Epithelial cell of alveolus of lung (primary cell): ENCODE measurements around the gene MTX1. TPM values are rescaled to one million over a fixed set of nuclear protein-coding genes. Genes with fewer than 3 reads are reported as not detected.

Source experiments
- total RNA-seq: library from RNA; depleted of rRNA; stranded (reverse); fragments of >200 nt; gene quantifications from 2 replicates; pipeline ENCODE4 v1.2.1, GENCODE V29; 2015

The MTX1 gene, protein sequence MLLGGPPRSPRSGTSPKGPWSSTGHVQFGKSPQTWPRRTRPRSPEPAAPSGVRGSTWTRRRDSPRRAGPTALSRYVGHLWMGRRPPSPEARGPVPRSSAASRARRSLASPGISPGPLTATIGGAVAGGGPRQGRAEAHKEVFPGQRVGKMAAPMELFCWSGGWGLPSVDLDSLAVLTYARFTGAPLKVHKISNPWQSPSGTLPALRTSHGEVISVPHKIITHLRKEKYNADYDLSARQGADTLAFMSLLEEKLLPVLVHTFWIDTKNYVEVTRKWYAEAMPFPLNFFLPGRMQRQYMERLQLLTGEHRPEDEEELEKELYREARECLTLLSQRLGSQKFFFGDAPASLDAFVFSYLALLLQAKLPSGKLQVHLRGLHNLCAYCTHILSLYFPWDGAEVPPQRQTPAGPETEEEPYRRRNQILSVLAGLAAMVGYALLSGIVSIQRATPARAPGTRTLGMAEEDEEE
- 70.7 and 116 TPM in 2 replicates for total RNA-seq

DNA sequence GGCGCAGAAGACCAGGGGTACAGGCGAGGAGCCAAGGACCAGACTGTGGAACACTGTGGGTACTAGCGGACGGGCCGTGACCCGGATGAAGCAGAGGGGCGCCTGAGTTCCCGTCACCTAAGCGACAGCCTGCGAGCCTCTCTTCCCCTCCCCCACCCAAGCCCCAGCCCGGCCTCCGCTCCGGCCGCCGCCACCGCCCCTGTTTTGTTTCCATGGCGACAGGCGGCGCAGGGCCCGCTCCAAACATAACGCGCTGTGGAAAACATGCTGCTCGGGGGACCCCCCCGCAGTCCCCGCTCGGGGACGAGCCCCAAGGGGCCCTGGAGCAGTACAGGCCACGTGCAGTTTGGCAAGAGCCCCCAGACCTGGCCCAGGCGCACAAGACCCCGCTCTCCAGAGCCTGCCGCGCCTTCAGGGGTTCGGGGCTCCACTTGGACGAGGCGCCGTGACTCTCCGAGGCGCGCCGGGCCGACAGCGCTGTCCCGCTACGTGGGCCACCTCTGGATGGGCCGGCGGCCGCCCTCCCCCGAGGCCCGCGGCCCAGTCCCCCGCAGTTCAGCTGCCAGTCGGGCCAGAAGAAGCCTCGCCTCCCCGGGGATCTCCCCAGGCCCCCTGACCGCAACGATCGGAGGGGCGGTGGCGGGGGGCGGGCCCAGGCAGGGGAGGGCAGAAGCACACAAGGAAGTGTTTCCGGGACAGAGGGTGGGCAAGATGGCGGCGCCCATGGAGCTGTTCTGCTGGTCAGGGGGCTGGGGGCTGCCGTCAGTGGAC, at the start of gene MTX1:
Gene MTX1, plus strand, starts transcription at position 155 of the 771 bp plus-strand sequence. Its CDS starts 110 bp downstream, at position 265.

DNA sequence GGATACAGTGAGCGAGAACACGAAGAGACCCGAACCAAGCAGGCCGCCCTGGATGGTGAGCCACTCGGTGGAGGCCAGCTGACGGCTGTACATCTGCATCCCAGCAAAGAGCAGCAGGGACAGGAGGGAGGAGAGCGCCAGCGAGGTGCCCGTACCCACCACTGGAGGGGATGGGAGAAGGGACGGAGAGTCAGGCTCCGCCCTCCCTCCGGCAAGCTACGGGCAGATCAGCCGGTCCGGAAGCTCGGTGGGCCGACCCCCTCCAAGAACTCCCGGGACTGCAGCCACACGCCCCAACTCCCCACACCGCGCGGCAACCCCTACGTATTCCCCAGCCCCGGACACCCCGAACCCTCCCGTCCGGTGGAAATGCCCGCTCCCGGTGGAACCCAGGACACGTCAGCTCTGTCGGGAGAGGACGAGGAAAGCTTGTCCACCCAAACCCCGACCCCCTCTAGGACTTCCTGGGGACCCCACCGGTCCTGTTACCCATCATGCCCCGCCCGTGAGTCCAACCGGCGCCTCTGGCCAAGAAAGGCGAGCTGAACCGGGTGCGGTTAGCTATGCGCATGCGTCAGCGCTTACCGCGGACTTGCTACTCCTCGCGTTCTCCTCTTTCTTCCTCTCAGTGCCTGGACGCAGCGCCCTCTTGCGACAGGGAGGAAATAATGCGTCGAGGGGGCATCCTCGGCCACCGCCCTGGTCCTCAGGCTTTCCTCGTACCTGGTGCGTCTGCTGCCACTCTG, 35.6 kb upstream of the MTX1 start, which contains the start of gene KRTCAP2:
Gene KRTCAP2, minus strand, starts transcription at position 573 of the 746 bp plus-strand sequence. Its CDS starts 80 bp downstream, at position 493.

DNA sequence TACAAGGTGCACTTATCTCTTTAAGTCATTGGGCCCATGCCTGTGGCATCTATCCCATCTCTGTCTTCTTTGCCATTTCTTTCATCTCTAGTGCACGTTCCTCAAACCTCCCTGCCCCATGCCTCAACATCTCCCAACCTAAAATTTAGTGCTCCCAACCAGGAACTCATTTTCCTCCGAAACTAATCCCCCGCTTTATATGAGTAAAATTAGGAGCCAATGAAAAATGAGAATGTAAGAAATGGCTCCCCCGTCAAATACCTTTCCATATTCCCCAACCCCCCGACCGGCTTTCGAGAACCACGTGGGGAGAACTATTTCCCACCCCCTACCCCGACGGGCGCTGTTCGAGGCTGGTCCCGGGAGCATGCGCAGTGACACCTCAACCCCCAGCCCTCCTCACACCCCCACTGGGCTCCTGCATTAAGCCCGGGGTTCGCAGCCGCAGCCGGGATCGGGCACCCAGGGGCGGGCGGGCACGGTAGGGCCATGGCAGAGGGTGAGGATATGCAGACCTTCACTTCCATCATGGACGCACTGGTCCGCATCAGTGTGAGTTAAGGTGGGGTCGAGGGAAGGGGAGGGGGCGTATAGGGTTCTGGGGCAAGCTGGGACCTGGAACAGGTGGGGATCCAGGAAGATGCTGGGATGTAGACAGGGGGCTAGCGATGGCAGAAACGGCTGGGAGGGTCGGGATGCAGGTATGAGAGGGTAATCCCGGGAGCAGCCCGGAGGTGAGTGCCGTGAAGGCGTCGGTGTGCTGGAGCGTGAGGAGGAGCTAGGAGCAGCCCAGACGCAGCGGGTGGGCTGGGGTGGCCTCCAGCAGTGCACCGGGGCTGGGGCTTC, 34.8 kb upstream of the MTX1 start, which contains the start of gene TRIM46:
Gene TRIM46, plus strand, starts transcription at position 372 of the 846 bp plus-strand sequence. Its CDS starts 118 bp downstream, at position 490.

DNA sequence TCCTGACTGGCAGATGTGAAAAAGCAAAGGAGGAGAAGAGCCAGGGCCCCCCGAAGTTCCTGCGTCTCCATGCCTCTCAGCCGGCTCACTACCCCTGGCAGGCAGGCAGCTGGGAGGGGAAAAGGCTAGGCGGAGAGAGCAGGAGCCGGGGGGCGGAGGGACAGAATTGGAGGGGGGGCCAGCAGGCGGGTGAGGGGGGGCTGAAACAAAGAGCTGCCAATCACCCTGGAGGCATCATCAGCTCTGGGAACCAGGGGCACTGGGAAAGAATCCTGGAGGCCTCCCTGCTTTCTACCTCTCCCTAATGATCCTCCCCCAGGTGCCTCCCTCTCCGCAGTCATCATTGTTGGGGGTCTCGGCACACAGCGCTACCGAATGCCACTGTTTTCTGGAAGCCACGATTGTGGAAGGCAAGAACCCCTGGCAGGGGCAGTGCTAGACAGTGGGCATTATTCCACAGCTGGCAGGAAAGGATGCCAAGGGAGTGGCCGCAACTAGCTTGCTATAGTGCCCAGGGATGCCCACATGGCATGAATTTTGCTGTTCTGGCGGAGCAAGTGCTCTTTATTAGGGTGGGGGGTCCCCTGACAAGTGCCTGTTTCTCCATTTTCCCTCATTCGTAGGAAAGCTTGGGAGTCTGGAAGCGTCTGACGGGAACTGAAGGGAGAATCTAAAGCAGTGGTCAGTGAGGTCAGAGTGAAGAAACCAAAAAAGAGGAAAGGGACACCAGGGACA, 522 bp upstream of the MTX1 start, which contains the start of gene THBS3:
Gene THBS3, minus strand, starts transcription at position 92 of the 735 bp plus-strand sequence. Its CDS starts 21 bp downstream, at position 71.

DNA sequence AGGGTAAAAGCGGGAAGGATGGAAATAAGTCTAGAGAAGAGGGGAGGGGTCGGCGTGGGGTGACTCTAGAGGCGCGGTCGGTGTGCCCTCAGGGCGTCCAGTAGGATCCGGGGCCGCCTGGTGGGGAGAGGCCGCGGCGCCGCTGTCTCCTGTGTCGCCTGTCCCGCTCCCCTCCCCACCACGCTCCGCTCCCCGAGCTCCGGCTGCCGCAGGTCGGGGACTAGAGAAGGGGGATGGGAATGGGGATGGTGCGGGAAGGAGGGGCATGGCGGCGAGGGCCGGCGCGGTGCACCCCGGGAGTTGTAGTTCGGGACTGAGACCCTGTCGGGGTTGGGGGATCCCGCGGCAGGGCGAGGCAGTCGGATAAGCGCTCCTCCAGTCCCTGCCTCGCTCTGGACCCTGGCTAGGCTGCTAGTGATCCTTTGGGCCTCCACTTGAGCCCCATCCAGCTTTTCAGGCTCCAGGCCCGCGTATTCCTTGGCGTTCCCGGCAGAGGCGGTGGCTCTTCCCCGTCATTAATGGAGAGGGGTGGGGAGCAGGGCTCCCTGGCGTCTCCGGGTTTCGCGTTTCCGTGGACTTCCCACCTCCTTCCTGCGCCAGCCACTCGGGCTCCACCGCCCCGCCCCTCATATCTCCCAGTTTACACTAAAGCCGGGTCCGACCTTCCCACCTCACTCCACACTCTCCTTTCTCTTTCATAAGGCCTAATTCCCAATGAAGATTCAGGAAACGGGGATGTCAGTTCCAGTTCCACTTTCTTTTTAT, 46.9 kb downstream of the MTX1 start, which contains the start of gene ENTREP3:
Gene ENTREP3, minus strand, starts transcription at position 241 of the 765 bp plus-strand sequence. CDS start 606 bp downstream, outside the sequence.

DNA sequence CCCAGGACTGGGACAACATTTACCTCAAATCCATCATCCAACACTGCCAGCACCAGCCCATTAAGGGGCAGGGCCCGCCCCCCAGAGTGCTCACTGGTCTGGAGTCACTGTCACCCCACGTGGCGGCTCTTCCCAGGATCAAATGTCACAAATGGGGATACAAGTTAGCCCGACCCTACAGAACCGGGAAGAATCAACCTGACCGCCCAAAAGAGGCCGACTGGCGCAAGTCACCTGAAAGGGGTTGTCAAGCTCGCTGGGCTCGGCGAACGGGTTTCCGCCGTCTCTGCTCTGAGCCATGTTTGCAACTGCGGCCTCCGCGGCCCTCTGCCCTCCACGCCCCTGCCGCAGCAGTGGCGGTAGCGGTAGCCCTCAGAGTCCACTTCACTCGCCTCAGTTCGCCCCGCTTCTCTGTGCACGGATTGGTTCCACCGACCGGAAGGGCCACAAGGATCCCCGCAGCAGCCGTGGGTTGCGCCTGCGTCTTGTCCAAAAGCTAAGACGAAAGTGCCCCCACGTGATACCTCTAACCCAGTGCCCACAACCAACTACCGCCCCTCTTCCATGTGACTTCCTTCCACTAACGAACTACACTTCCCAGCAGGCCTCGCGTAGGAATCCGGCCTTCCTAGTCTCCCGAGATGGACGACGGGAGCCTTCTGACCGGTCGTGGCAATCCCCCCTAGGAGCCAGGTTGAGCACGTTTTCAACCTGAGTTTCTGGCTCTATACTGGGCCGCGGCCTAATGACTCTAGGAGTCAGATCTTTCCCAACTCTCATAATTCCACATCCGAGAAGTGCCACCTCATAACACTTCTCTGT, 53.6 kb downstream of the MTX1 start, which contains the start of gene SCAMP3:
Gene SCAMP3, minus strand, starts transcription at position 509 of the 822 bp plus-strand sequence. Its CDS starts 209 bp downstream, at position 300.

Other genes starting within 250 kb of the MTX1 start
- gene PYGO2, start 246.9 kb upstream of the MTX1 start, total RNA-seq: 20.4 and 26.2 TPM in 2 replicates
- gene SHC1, start 237.9 kb upstream of the MTX1 start, total RNA-seq: 188 and 278 TPM in 2 replicates
- gene CKS1B, start 234.0 kb upstream of the MTX1 start, total RNA-seq: 43.8 and 135 TPM in 2 replicates
- gene FLAD1, start 225.4 kb upstream of the MTX1 start, total RNA-seq: 27.4 and 30.3 TPM in 2 replicates
- not detected in 2 replicates for gene LENEP, start 215.1 kb upstream of the MTX1 start, total RNA-seq
- 18.7 and 19.7 TPM in 2 replicates for gene ZBTB7B, start 205.9 kb upstream of the MTX1 start, total RNA-seq
- not detected in 2 replicates for gene DCST2, start 174.9 kb upstream of the MTX1 start, total RNA-seq
- not detected in 2 replicates for gene DCST1, start 174.9 kb upstream of the MTX1 start, total RNA-seq
- 33.1 and 81.6 TPM in 2 replicates for gene ADAM15, start 157.4 kb upstream of the MTX1 start, total RNA-seq
- 10.2 and 11.7 TPM in 2 replicates for gene EFNA4, start 145.0 kb upstream of the MTX1 start, total RNA-seq
- gene EFNA3, start 129.9 kb upstream of the MTX1 start, total RNA-seq: 1.7 and 1.9 TPM in 2 replicates
- gene EFNA1, start 80.8 kb upstream of the MTX1 start, total RNA-seq: 1.8 and 14.9 TPM in 2 replicates
- 21.5 and 51.5 TPM in 2 replicates for gene SLC50A1, start 72.8 kb upstream of the MTX1 start, total RNA-seq
- gene DPM3, start 68.2 kb upstream of the MTX1 start, total RNA-seq: 87.8 and 104 TPM in 2 replicates
- 133 and 203 TPM in 2 replicates for gene KRTCAP2, start 35.4 kb upstream of the MTX1 start, total RNA-seq
- gene TRIM46, start 34.8 kb upstream of the MTX1 start, total RNA-seq: 3.6 and 6.4 TPM in 2 replicates
- 15.5 and 19.9 TPM in 2 replicates for gene THBS3, start 798 bp upstream of the MTX1 start, total RNA-seq
- gene ENTREP3, start 46.8 kb downstream of the MTX1 start, total RNA-seq: 15.5 and 45.0 TPM in 2 replicates
- gene SCAMP3, start 53.7 kb downstream of the MTX1 start, total RNA-seq: 73.5 and 116 TPM in 2 replicates
- 19.5 and 23.6 TPM in 2 replicates for gene CLK2, start 64.8 kb downstream of the MTX1 start, total RNA-seq
- gene HCN3, start 68.8 kb downstream of the MTX1 start, total RNA-seq: 0.08 and 0.26 TPM in 2 replicates
- gene PKLR, start 92.7 kb downstream of the MTX1 start, total RNA-seq: not detected in 2 replicates
- 85.9 and 462 TPM in 2 replicates for gene FDPS, start 100.2 kb downstream of the MTX1 start, total RNA-seq
- 30.7 and 32.8 TPM in 2 replicates for gene RUSC1, start 112.2 kb downstream of the MTX1 start, total RNA-seq